GM19438 (cell line): ENCODE data around the gene ESYT3.
"Not testable (repeated sequence)": the region's sequence is repeated elsewhere in the genome, so short reads cannot be mapped to it uniquely, and the experiment has no call there.

ENCODE experiments used
- ATAC-seq: cut with Tn5 transposase; IDR thresholded peaks from one replicate; pipeline ENCODE4 v1.9.1; 2021; ENCODE audit warnings: low read depth; ENCODE audit not compliant: unreplicated experiment

ESYT3 gene

GRCh38 chr3:138484672-138485071, 50.3 kb downstream of the ESYT3 start:
- ATAC-seq, result not testable (repeated sequence)

GRCh38 chr3:138486580-138486979, 52.2 kb downstream of the ESYT3 start:
- not testable (repeated sequence) for ATAC-seq

GRCh38 chr3:138491971-138492370, 57.6 kb downstream of the ESYT3 start:
- no peak for ATAC-seq

- no peak for ATAC-seq
Measured at GRCh38 chr3:138492980-138493675, 58.7 kb downstream of the ESYT3 start.

GRCh38 chr3:138493804-138494606, 59.6 kb downstream of the ESYT3 start:
- ATAC-seq, result no peak

- no peak for ATAC-seq
Measured at GRCh38 chr3:138494607-138494929, 60.2 kb downstream of the ESYT3 start.

- ATAC-seq, result not testable (repeated sequence)
Measured at GRCh38 chr3:138495638-138496037, 61.2 kb downstream of the ESYT3 start.

- no peak for ATAC-seq
Measured at GRCh38 chr3:138496436-138496835, 62.0 kb downstream of the ESYT3 start.

- ATAC-seq, result no peak
Measured at GRCh38 chr3:138497021-138497420, 62.6 kb downstream of the ESYT3 start.

- no peak for ATAC-seq
Measured at GRCh38 chr3:138497851-138498250, 63.4 kb downstream of the ESYT3 start.

- no peak for ATAC-seq
Measured at GRCh38 chr3:138498991-138499390, 64.6 kb downstream of the ESYT3 start.

- no peak for ATAC-seq
Measured at GRCh38 chr3:138507524-138507923, 73.1 kb downstream of the ESYT3 start.

GRCh38 chr3:138509586-138509985, 75.2 kb downstream of the ESYT3 start:
- no peak for ATAC-seq

GRCh38 chr3:138511945-138512344, 77.5 kb downstream of the ESYT3 start:
- no peak for ATAC-seq

- peak; percentile 76 for ATAC-seq
Measured at GRCh38 chr3:138513090-138513843, 78.9 kb downstream of the ESYT3 start.

GRCh38 chr3:138521445-138521844, 87.0 kb downstream of the ESYT3 start:
- not testable (repeated sequence) for ATAC-seq
